GM12892 (cell line): ENCODE results near the gene IMMP2L.

ENCODE experiments used
- POLR2A ChIP-seq: IDR thresholded peaks from 2 replicates; pipeline ENCODE4 v1.6.1; 2011; ENCODE audit warnings: low read depth, low read length, control low read depth
- TAF1 ChIP-seq: IDR thresholded peaks from 2 replicates; pipeline ENCODE4 v1.6.1; 2011; ENCODE audit warnings: low read depth, mild to moderate bottlenecking, control low read depth, low read length, borderline replicate concordance

DNA sequence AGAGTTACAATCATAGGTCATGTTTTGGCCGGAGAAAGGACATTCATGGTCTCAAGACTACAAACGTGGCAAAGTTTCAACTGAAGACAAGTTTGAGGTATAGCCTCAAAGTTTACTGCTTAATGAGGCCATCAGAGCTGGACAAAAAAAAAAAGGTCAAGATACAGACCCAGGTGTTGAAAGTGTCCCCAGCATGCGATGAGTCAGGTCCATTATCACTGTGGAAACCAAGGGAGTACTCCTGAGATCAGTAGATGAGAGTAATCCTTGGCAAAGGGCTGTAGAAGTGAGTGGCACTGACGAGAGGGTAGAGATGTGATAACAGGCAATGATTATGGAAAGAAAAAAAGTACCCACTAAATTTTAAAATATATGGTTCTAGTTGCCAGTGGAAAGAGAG, 551.5 kb downstream of the IMMP2L start:
- TF ChIP-seq POLR2A (no peak), TAF1 (no peak)
